HG03095 (cell line): ENCODE results near the gene ACTN4.
A peak's percentile ranks its signal among the peaks of the same experiment; 100 is the strongest.

Experiments used
- ATAC-seq: cut with Tn5 transposase; IDR thresholded peaks from one replicate; pipeline ENCODE4 v1.9.1; 2021; ENCODE audit warnings: moderate library complexity; ENCODE audit not compliant: unreplicated experiment

Gene ACTN4

GRCh38 chr19:38635483-38636399, 11.7 kb upstream of the ACTN4 start:
- no peak for ATAC-seq

GRCh38 chr19:38638461-38638860, 9.0 kb upstream of the ACTN4 start:
- no peak for ATAC-seq

- no peak for ATAC-seq
Observed at GRCh38 chr19:38639679-38640078, 7.8 kb upstream of the ACTN4 start.

- ATAC-seq = no peak
Observed at GRCh38 chr19:38640368-38640767, 7.1 kb upstream of the ACTN4 start.

GRCh38 chr19:38642176-38642575, 5.3 kb upstream of the ACTN4 start:
- ATAC-seq = no peak

- no peak for ATAC-seq
Observed at GRCh38 chr19:38644719-38645118, 2.7 kb upstream of the ACTN4 start.

- ATAC-seq = no peak
Observed at GRCh38 chr19:38647966-38648768, 718 bp downstream of the ACTN4 start.

GRCh38 chr19:38648769-38649304, 1.4 kb downstream of the ACTN4 start:
- no peak for ATAC-seq

- no peak for ATAC-seq
Observed at GRCh38 chr19:38649305-38650171, 2.1 kb downstream of the ACTN4 start.

- ATAC-seq = no peak
Observed at GRCh38 chr19:38650172-38650775, 2.8 kb downstream of the ACTN4 start.

- no peak for ATAC-seq
Observed at GRCh38 chr19:38650911-38651584, 3.6 kb downstream of the ACTN4 start.

- ATAC-seq = no peak
Observed at GRCh38 chr19:38653028-38653571, 5.7 kb downstream of the ACTN4 start.

- no peak for ATAC-seq
Observed at GRCh38 chr19:38654628-38655055, 7.2 kb downstream of the ACTN4 start.

GRCh38 chr19:38655148-38655824, 7.8 kb downstream of the ACTN4 start:
- peak; percentile 45 for ATAC-seq

- no peak for ATAC-seq
Observed at GRCh38 chr19:38656171-38656981, 8.9 kb downstream of the ACTN4 start.

- no peak for ATAC-seq
Observed at GRCh38 chr19:38657633-38658222, 10.3 kb downstream of the ACTN4 start.

GRCh38 chr19:38658462-38659306, 11.2 kb downstream of the ACTN4 start:
- ATAC-seq = no peak
